Smooth muscle cell (in vitro differentiated cells): Measurements from ENCODE around the gene FMNL2. TPM values are rescaled to one million over a fixed set of nuclear protein-coding genes. Genes with fewer than 3 reads are reported as not detected.

Experiments
- DNase-seq: peaks from one replicate; lab custom pipeline; 2025; ENCODE audit not compliant: unreplicated experiment; lab: John Stamatoyannopoulos, UW
- H2AFZ ChIP-seq: fragments of 200-600 bp; sonication (generic); 2 replicates; pipeline ENCODE4 v1.6.0; 2016; ENCODE audit warnings: antibody characterized with exemption, low read depth, mild to moderate bottlenecking
- H3F3A ChIP-seq: fragments of 200-600 bp; sonication (generic); 2 replicates; pipeline ENCODE4 v1.6.0; 2017; ENCODE audit warnings: antibody characterized with exemption, low read depth
- H3K27ac ChIP-seq: fragments of 200-600 bp; sonication (generic); 2 replicates; pipeline ENCODE4 v1.5.1; 2016; ENCODE audit warnings: low read depth, mild to moderate bottlenecking
- H3K27me3 ChIP-seq: fragments of 200-600 bp; sonication (generic); 2 replicates; pipeline ENCODE4 v1.6.1; 2016; ENCODE audit warnings: low read depth, mild to moderate bottlenecking
- H3K36me3 ChIP-seq: fragments of 200-600 bp; sonication (generic); 2 replicates; pipeline ENCODE4 v1.5.1; 2016; ENCODE audit warnings: low read depth
- H3K4me1 ChIP-seq: fragments of 200-600 bp; sonication (generic); 2 replicates; pipeline ENCODE4 v1.5.1; 2016; ENCODE audit warnings: low read depth
- H3K4me2 ChIP-seq: fragments of 200-600 bp; sonication (generic); 2 replicates; pipeline ENCODE4 v1.6.0; 2016; ENCODE audit warnings: mild to moderate bottlenecking
- H3K4me3 ChIP-seq: fragments of 200-600 bp; sonication (generic); 2 replicates; pipeline ENCODE4 v1.5.1; 2016; ENCODE audit warnings: mild to moderate bottlenecking
- H3K79me2 ChIP-seq: fragments of 200-600 bp; sonication (generic); 2 replicates; pipeline ENCODE4 v1.6.0; 2016; ENCODE audit warnings: low read depth, mild to moderate bottlenecking
- H3K9ac ChIP-seq: fragments of 200-600 bp; sonication (generic); 2 replicates; pipeline ENCODE4 v1.6.0; 2016; ENCODE audit warnings: low read depth
- H3K9me3 ChIP-seq: fragments of 200-600 bp; sonication (generic); replicated peaks from 2 replicates; pipeline ENCODE4 v1.5.1; 2016; ENCODE audit warnings: low read depth
- H4K20me1 ChIP-seq: fragments of 200-600 bp; sonication (generic); 2 replicates; pipeline ENCODE4 v1.6.0; 2016; ENCODE audit warnings: low read depth
- CTCF ChIP-seq: fragments of 200-600 bp; sonication (generic); IDR thresholded peaks from 2 replicates; pipeline ENCODE4 v1.5.1; 2017; ENCODE audit warnings: borderline replicate concordance, mild to moderate bottlenecking, antibody characterized with exemption; ENCODE audit not compliant: insufficient read depth, poor library complexity, severe bottlenecking
- WGBS: methylation state at CpG from one replicate; pipeline ENCODE4 v1.1.7; 2016; ENCODE audit warnings: low lambda C conversion rate; 5-methylcytosine and 5-hydroxymethylcytosine counted together
- polyA plus RNA-seq: library from polyadenylated mRNA; unstranded; fragments of >200 nt; fragmentation: Nextera tagmentation; extraction: Ambion mirVana; gene quantifications from 2 replicates; pipeline ENCODE4 v1.2.1, GENCODE V29; 2016
- total RNA-seq: library from RNA; depleted of rRNA; stranded (reverse); fragments of >200 nt; gene quantifications from 2 replicates; pipeline ENCODE4 v1.2.3, GENCODE V29; 2014

The FMNL2 gene
- total and polyA plus RNA-seq, 2 experiments from 2014 or later, result 7.4 to 37.3 TPM

DNA sequence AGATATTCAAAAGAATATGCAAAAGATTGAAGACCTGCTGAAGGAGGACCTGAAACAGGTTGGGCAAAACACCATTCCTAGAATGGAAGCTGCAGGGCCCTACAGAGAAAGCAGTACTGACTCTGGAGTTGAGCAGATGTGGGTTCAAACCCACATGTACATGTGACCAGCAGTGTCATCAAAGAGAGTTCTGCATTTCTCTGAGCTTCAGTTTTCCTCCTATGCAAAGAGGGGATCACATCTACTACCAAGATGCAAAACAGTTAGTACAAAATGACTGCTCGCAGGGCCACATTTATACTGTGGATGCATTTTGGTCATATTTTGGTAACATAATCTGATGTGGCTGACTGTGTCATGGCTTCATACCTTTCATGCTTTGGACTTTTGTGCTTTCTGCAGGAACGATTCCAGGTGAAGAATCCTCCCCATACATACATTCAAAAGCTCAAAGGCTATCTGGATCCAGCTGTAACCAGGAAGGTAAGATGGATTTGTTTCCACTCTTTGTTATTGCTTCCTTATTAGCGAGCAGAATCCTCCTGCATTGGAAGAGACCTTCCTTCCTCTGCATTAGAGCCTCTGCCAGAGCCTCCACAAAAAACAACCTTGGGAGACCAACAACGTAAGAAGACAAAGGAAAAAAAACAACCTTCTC lies 207.5 kb downstream of the FMNL2 start:
- peak overlapping the region; percentile 60 for H3K4me2 ChIP-seq
- H2AFZ ChIP-seq, result peak overlapping the region; percentile 56
- H3K79me2 ChIP-seq, result peaks cover 22% of the 10 kb centered on the region
- TF ChIP-seq CTCF, result no peak
- peaks cover 17% of the 10 kb centered on the region for H3F3A ChIP-seq
- no peak overlapping the region for H3K4me3 ChIP-seq
- peak overlapping the region; percentile 98 for H3K27ac ChIP-seq
- no peaks in the 10 kb centered on the region for H3K9me3 ChIP-seq
- peak overlapping the region; percentile 68 for H3K9ac ChIP-seq
- no peaks in the 10 kb centered on the region for H4K20me1 ChIP-seq
- no peaks in the 10 kb centered on the region for H3K27me3 ChIP-seq
- H3K36me3 ChIP-seq, result no peaks in the 10 kb centered on the region
- WGBS, result 60% methylated on average over 4 of the region's 4 CpGs
- H3K4me1 ChIP-seq, result peaks cover 26% of the 10 kb centered on the region
- DNase-seq, result no peak

GRCh38 chr2:152542995-152543481 lies 208.1 kb downstream of the FMNL2 start:
- H3K79me2 ChIP-seq, result peaks cover 19% of the 10 kb centered on the region
- WGBS, result 9% methylated on average over 4 of the region's 4 CpGs
- no peak overlapping the region for H3K4me3 ChIP-seq
- no peak for DNase-seq
- no peaks in the 10 kb centered on the region for H4K20me1 ChIP-seq
- H3K27ac ChIP-seq, result peak overlapping the region; percentile 98
- peak overlapping the region; percentile 60 for H3K4me2 ChIP-seq
- H3F3A ChIP-seq, result peaks cover 17% of the 10 kb centered on the region
- TF ChIP-seq CTCF, result no peak
- no peaks in the 10 kb centered on the region for H3K27me3 ChIP-seq
- peak overlapping the region; percentile 56 for H2AFZ ChIP-seq
- no peaks in the 10 kb centered on the region for H3K36me3 ChIP-seq
- H3K4me1 ChIP-seq, result peaks cover 26% of the 10 kb centered on the region
- no peaks in the 10 kb centered on the region for H3K9me3 ChIP-seq
- peak overlapping the region; percentile 68 for H3K9ac ChIP-seq

DNA sequence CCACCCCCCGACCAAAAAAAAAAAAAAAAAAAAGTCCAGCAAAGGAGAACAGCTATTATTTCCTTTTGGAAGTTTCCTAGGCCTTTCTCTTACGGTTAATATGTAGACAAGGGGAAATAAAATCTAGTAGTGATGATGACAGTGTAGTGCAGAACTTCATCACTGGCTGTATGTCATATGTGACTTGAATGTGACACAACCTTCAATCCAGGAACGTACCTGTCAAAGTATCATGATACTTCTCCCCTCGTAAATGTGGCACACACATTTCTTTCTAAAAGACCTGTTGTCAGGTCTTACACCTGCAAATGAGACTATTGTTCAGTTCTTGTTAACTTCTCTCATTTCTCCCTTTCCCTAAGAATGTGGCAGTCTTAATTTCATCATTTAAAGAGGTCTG lies 208.7 kb downstream of the FMNL2 start:
- no peak for TF ChIP-seq CTCF
- peak overlapping the region; percentile 60 for H3K4me2 ChIP-seq
- H3K79me2 ChIP-seq, result peaks cover 12% of the 10 kb centered on the region
- peaks cover 26% of the 10 kb centered on the region for H3K4me1 ChIP-seq
- peak overlapping the region; percentile 98 for H3K27ac ChIP-seq
- no peak for DNase-seq
- H3K9me3 ChIP-seq, result no peaks in the 10 kb centered on the region
- H3K9ac ChIP-seq, result peak overlapping the region; percentile 68
- WGBS, result 91% methylated on average over 4 of the region's 4 CpGs
- H3K27me3 ChIP-seq, result no peaks in the 10 kb centered on the region
- no peaks in the 10 kb centered on the region for H4K20me1 ChIP-seq
- H3F3A ChIP-seq, result peaks cover 17% of the 10 kb centered on the region
- no peak overlapping the region for H3K4me3 ChIP-seq
- no peak overlapping the region for H2AFZ ChIP-seq
- no peaks in the 10 kb centered on the region for H3K36me3 ChIP-seq

GRCh38 chr2:152544638-152545037 lies 209.7 kb downstream of the FMNL2 start:
- Histone ChIP-seq H3K9ac (no peak overlapping the region), H3K4me2 (no peak overlapping the region), H3K79me2 (peaks cover 4% of the 10 kb centered on the region), H3K9me3 (no peaks in the 10 kb centered on the region), H2AFZ (no peak overlapping the region), H3K27ac (peak overlapping the region; percentile 98), H3K4me1 (peaks cover 26% of the 10 kb centered on the region), H3F3A (peaks cover 17% of the 10 kb centered on the region), H3K27me3 (no peaks in the 10 kb centered on the region), H4K20me1 (no peaks in the 10 kb centered on the region), H3K4me3 (no peak overlapping the region), H3K36me3 (no peaks in the 10 kb centered on the region)
- no peak for TF ChIP-seq CTCF
- no peak for DNase-seq
- 67% methylated on average over 2 of the region's 2 CpGs for WGBS
